Measurements from ENCODE around the gene ARMC8.

The ARMC8 gene

GRCh38 chr3:138202945-138203701 is 16.0 kb downstream of the ARMC8 start:
- DNase-seq = no peak

- DNase-seq = no peak
Measured at GRCh38 chr3:138203938-138204337, 16.8 kb downstream of the ARMC8 start.

DNA sequence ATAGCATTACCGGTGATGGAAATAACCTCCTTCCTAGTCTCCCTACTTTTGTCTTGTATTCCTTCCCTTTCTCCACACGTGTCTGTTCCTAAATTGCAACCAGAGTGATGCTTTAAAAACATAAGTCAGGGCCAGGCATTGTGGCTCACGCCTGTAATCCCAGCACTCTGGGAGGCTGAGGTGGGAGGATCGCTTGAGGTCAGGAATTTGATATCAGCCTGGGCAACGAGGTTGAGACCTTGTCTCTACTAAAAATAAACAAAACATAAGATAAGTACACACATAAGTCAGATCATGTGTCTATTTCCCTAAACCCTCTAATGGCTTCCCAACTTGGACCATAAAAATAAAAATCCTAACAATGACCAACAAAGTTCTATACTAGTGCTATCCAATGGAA is 18.4 kb downstream of the ARMC8 start:
- no peak for DNase-seq

- DNase-seq = no peak
Measured at GRCh38 chr3:138206196-138206595, 19.1 kb downstream of the ARMC8 start.

- DNase-seq = no peak
Measured at GRCh38 chr3:138210528-138210927, 23.4 kb downstream of the ARMC8 start.

GRCh38 chr3:138213398-138214085 is 26.4 kb downstream of the ARMC8 start:
- no peak for DNase-seq

DNA sequence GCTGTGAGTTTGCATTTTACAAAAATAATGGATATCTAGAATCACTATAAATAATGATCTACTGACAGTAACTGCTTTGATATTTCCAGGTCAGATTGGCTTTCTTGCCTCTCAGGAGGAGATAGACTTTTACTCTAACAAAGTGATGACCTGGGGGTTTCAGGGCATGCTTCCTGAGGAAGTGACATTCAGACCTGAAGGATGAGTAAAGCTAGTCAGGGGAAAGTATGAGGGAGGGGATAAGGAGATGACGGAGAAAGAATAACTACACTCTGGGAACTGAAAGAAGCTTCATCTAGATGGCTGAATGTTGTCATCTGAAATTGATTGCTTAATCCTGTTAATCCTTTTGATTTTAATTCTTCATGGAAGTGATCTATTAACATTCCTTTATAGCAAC is 32.2 kb downstream of the ARMC8 start:
- DNase-seq = no peak

GRCh38 chr3:138220242-138220641 is 33.1 kb downstream of the ARMC8 start:
- DNase-seq = no peak

DNA sequence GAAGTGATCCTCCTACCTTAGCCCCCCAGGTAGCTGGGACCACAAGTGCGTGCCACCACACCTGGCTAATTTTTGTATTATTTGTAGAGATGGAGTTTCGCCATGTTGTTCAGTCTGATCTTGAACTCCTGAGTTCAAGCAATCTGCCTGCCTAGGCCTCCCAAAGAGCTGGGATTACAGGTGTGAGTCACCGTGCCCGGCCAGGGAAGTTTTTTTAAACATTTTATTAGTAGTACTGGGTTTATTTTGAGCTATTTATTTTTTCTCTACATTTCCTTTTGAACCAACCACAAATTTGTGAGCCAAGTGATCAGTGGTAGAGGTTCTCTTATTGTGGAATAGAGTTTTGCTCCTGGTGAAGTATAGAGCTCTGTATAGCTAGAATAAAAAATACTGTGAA is 33.7 kb downstream of the ARMC8 start:
- no peak for DNase-seq

DNA sequence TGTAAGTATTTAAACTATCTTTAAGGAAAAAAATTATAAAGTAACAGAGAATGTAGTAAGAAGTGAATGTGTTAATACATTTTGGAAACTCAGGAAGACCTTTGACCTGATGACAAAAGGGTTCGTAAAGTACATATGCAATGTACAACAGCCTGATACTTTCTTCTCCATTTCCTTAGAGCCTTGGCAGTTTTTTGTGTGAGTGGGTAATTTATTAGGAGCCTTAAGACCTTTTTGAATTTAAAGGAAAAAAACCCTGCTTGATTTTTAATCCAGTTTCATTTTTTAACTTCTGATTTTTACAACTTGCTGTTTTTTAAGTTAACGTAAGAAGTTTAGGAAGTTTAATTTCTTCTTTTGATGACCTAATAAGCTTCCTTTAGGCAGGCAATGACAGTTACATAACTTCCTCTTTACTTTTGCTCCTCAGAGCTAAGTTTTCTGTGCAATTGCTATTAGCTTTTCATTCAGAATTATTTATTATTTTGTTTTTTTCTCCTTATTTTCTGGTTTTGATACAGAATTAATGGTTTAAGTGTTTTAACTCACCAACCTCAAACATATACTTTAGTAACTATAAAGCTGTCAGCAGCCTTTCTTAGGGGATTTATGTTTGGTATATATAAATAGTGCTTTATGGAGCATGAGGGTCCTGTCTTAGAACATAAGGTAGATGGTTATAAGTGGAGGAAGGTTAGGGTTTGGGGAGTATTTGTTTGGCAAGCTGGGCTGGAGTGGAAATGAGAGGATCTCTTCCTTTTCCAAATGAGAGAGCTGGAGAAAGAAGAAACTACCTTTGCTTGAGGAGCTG is 35.2 kb downstream of the ARMC8 start:
- DNase-seq = no peak

DNA sequence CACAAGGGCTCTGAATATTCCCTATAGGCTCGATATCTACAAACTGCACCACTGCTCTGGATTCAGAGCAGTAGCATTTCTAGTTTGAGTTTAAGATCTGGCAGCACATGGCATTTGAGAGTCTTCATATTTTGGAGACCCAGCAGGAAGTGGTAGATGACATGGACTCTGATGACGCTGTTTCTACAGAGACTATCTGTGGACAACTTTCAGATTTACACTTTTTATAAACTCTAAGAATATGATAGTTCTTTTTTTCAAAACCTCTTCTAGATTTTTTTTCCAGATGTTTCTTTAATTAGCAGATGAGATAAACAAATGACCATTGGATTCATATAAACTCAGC is 35.8 kb downstream of the ARMC8 start:
- no peak for DNase-seq

GRCh38 chr3:138227650-138228049 is 40.5 kb downstream of the ARMC8 start:
- DNase-seq = no peak

GRCh38 chr3:138230525-138230924 is 43.4 kb downstream of the ARMC8 start:
- DNase-seq = no peak

GRCh38 chr3:138232705-138233364 is 45.7 kb downstream of the ARMC8 start:
- no peak for DNase-seq

GRCh38 chr3:138234401-138235179 is 47.5 kb downstream of the ARMC8 start:
- DNase-seq = no peak

GRCh38 chr3:138238711-138239110 is 51.6 kb downstream of the ARMC8 start:
- DNase-seq = no peak

GRCh38 chr3:138241061-138241460 is 54.0 kb downstream of the ARMC8 start:
- no peak for DNase-seq

GRCh38 chr3:138241676-138242075 is 54.6 kb downstream of the ARMC8 start:
- DNase-seq = no peak

DNA sequence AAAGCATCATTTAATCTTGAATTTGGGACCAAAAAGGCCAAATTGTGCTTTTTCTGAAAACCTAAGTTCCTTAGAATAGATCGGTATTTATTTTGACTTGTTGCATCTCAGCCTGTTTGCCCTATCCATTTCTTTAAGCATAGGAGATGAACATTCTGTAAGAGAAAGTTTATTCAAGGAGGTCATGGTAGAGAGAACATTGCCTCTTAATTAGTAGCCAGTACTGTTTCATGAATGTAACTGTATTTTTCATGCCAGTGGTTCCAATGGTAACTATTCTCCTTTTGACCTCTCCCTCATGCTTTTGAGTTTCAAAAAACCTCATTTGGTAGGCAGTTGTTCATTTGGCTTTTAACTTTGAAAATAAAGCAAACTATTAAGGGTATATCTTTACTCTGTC is 55.4 kb downstream of the ARMC8 start:
- no peak for DNase-seq

- no peak for DNase-seq
Measured at GRCh38 chr3:138245026-138245425, 57.9 kb downstream of the ARMC8 start.

DNA sequence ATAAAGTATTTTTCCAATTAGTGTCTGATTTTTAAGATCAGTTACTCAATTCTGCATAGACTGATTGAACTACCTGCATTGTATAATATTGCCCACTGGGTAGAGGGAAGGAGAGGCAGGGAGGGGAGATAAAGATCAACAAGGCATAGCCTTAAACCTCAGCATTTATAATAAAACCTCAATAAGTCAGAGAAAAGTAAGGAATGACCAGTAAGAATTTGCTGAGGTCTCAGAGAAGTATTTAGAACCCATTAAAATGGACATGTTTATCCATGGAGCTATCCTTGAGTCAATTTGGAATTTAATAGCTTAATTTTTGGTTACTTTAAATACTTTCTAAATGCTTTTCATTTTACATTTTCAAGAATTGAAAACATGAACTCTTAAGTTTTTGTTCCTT is 62.5 kb downstream of the ARMC8 start:
- DNase-seq = no peak

GRCh38 chr3:138253609-138254008 is 66.5 kb downstream of the ARMC8 start:
- DNase-seq = no peak

DNA sequence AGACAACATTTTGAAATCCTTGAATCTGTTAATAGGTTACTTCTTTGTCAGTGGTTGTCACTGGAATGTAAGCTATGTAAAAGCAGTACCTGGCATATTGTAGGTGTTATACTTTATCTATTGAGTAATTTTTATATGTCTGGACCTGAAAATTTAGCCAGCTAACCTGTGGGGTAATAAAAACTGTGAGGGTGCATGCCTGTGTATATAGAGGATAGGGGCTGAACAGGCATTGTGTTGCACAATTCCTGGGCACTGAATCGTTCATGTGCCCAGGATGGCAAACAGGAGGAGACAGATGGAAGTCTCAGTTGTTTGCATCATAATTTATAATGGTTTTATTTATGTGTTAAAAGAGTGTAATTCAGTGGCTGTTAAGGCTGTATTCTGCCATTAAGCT is 67.1 kb downstream of the ARMC8 start:
- DNase-seq = no peak
